Measurements from ENCODE around the gene NPPC. TPM values are rescaled to one million over a fixed set of nuclear protein-coding genes. Genes with fewer than 3 reads are reported as not detected.

NPPC gene
- total and polyA plus RNA-seq, 10 of the 15 experiments (the other 5 are each of a cell fraction or from before 2014, with no cell fraction given) = 0.15 TPM; not detected in 9

GRCh38 chr2:231883468-231883881 is 42.7 kb downstream of the NPPC start:
- H3K4me1 ChIP-seq (ENCODE audit: control insufficient read depth, insufficient read depth, low read length) = no peaks in the 10 kb centered on the region
- peaks cover 2 to 4% of the 10 kb centered on the region in 2 experiments; a peak in 2 of 4 replicates for H3K27me3 ChIP-seq (replicated peaks in 1 of 2; ENCODE audit: control insufficient read depth in 2 of 2, insufficient read depth in 2 of 2, low read length in 1 of 2)
- POLR2A ChIA-PET = no interaction called here
- TF ChIP-seq TCF7 (IDR thresholded peaks at IDR 0.05; ENCODE audit: borderline replicate concordance) (no peak), ZBTB4 (CRISPR knock-in tag; IDR thresholded peaks at IDR 0.05) (no peak), E4F1 (IDR thresholded peaks at IDR 0.05; ENCODE audit: borderline replicate concordance, partially characterized antibody) (no peak), USF1 (IDR thresholded peaks at IDR 0.05; ENCODE audit: borderline replicate concordance, extremely low read length, insufficient read depth, low read depth, low read length) (no peak), BCLAF1 (IDR thresholded peaks at IDR 0.05) (no peak), POLR2A (IDR thresholded peaks at IDR 0.05; ENCODE audit: low read depth, low read length) (no peak), ZBTB33 (IDR thresholded peaks at IDR 0.05) (no peak), CBX5 (IDR thresholded peaks at IDR 0.05; ENCODE audit: low read depth) (no peak), ATF7 (IDR thresholded peaks at IDR 0.05; ENCODE audit: low read depth) (no peak), SRF (IDR thresholded peaks at IDR 0.05; ENCODE audit: low read depth in 2 of 2, low read length in 2 of 2) (no peak)

More at GRCh38 chr2:231883468-231883881, 42.7 kb downstream of the NPPC start:
- FAIRE-seq (no peak), DNase-seq (ENCODE audit: low read depth, low spot score) (no peak), ATAC-seq (no peak)
- H3K79me2 ChIP-seq (ENCODE audit: control insufficient read depth, insufficient read depth, low read length) = no peaks in the 10 kb centered on the region
- intact Hi-C loops (cut with micrococcal nuclease; ENCODE audit: unreplicated experiment) = no loop called here
- in situ Hi-C loops (cut with MboI) = no loop called here
- 20% methylated on average over 5 of the region's 5 CpGs for WGBS (ENCODE audit: insufficient coverage, insufficient replicate concordance, low lambda C conversion rate, missing lambda C conversion rate)
- H2AFZ ChIP-seq (ENCODE audit: control insufficient read depth, low read depth, low read length) = no peak overlapping the region
- H3K9me3 ChIP-seq (replicated peaks; ENCODE audit: control insufficient read depth, insufficient read depth, low read length) = no peaks in the 10 kb centered on the region; the same call in 2 of the 3 replicates
- ChIA-PET CTCF (interaction anchor here (1.0 to 1.2 kb wide), 3 partner anchors 18 to 82 kb away, joined by 3 to 4 read pairs (median 3); no protein-coding TSS in a partner anchor), RAD21 (ENCODE audit: unreplicated experiment) (no interaction called here), SMC1A (ENCODE audit: uncharacterized antibody, unreplicated experiment) (no interaction called here)
- no TSS peak for BruUV-seq (replicated peaks)
- no peak overlapping the region for H3K9ac ChIP-seq (ENCODE audit: control insufficient read depth, insufficient read depth, low read length)
- no peak overlapping the region for H3K27ac ChIP-seq (ENCODE audit: control insufficient read depth, insufficient read depth)
- no peak overlapping the region for H3K4me3 ChIP-seq
- no peaks in the 10 kb centered on the region for H4K20me1 ChIP-seq (ENCODE audit: control insufficient read depth, insufficient read depth)
- H3K4me2 ChIP-seq (ENCODE audit: control insufficient read depth, insufficient read depth) = no peak overlapping the region
- no peaks in the 10 kb centered on the region for H3K36me3 ChIP-seq (ENCODE audit: control insufficient read depth in 2 of 2, insufficient read depth in 2 of 2, low read length in 1 of 2)
